Spinal cord (tissue), 10 donors: ENCODE results near the gene VPS37B. TPM values are rescaled to one million over a fixed set of nuclear protein-coding genes. Genes with fewer than 3 reads are reported as not detected.
"Not testable (repeated sequence)": the region's sequence is repeated elsewhere in the genome, so short reads cannot be mapped to it uniquely, and the experiment has no call there.

Source experiments
- DNase-seq, 6 donors: peaks; one replicate each; pipeline versions ENCODE4 v3.0.0 to v3.0.0-alpha.2; 2013 to 2015; ENCODE audit warnings: low spot score in 6 of 6, low read depth in 4 of 6
- H3K27ac ChIP-seq: one replicate; pipeline ENCODE4 v1.5.1; 2013; ENCODE audit warnings: low read depth, low read length, control low read depth
- H3K27me3 ChIP-seq: one replicate; pipeline ENCODE4 v1.6.1; 2013; ENCODE audit warnings: low read length; ENCODE audit not compliant: control insufficient read depth, insufficient read depth
- H3K36me3 ChIP-seq: one replicate; pipeline ENCODE4 v1.6.1; 2013; ENCODE audit warnings: low read length; ENCODE audit not compliant: control insufficient read depth, insufficient read depth
- H3K4me1 ChIP-seq: one replicate; pipeline ENCODE4 v1.6.1; 2013; ENCODE audit warnings: low read length; ENCODE audit not compliant: control insufficient read depth, insufficient read depth
- H3K4me3 ChIP-seq: one replicate; pipeline ENCODE4 v1.5.1; 2013; ENCODE audit warnings: low read depth, low read length, control low read depth
- H3K9me3 ChIP-seq: one replicate; pipeline ENCODE4 v1.6.1; 2013; ENCODE audit warnings: low read length; ENCODE audit not compliant: control insufficient read depth, insufficient read depth
- WGBS: methylation state at CpG from one replicate; pipeline ENCODE4 v1.1.5; 2013; ENCODE audit warnings: missing lambda C conversion rate; ENCODE audit not compliant: insufficient coverage; 5-methylcytosine and 5-hydroxymethylcytosine counted together
- polyA plus RNA-seq, 2 donors: library from polyadenylated mRNA; unstranded; fragments of 120-200 nt; gene quantifications; one replicate each; pipeline ENCODE4 v1.2.1, GENCODE V29; 2013; ENCODE audit not compliant: insufficient read length in 2 of 2
- total RNA-seq, 2 donors: library from RNA; depleted of rRNA in 1 of 2; stranded (reverse); fragments of 120-200 nt in 1 of 2; fragments of >200 nt in 1 of 2; gene quantifications; one replicate each; pipeline versions ENCODE4 v1.2.3 to v1.2.4, GENCODE V29; 2013 to 2014
- donor health status: healthy.

Gene VPS37B
- total and polyA plus RNA-seq, 4 donors = 13.7 to 43.2 (median 32.0) TPM

- 24% methylated on average over 12 of the region's 15 CpGs for WGBS
- Histone ChIP-seq H3K27ac (peak overlapping the region; percentile 94), H3K9me3 (no peaks in the 10 kb centered on the region), H3K4me3 (peak overlapping the region; percentile 97), H3K36me3 (no peaks in the 10 kb centered on the region), H3K4me1 (peaks cover 49% of the 10 kb centered on the region), H3K27me3 (no peaks in the 10 kb centered on the region)
- DNase-seq = peak in 2 of 6 donors; percentile 73 to 81
Observed at GRCh38 chr12:122894193-122895121, 1.5 kb downstream of the VPS37B start.

- WGBS = no CpG with 5 or more reads among the region's 7 CpGs
- Histone ChIP-seq H3K27ac (peak overlapping the region; percentile 94), H3K4me3 (peak overlapping the region; percentile 97)
Observed at GRCh38 chr12:122893208-122894153, 2.4 kb downstream of the VPS37B start.

GRCh38 chr12:122892724-122893123 is 3.2 kb downstream of the VPS37B start:
- Histone ChIP-seq H3K27ac (peak overlapping the region; percentile 83), H3K4me1 (peaks cover 59% of the 10 kb centered on the region)
- DNase-seq, H3K36me3 ChIP-seq, H3K9me3 ChIP-seq, H3K27me3 ChIP-seq, H3K4me3 ChIP-seq: not testable (repeated sequence)
- WGBS = 87% methylated on average over 5 of the region's 9 CpGs

More at GRCh38 chr12:122893208-122894153, 2.4 kb downstream of the VPS37B start:
- Histone ChIP-seq H3K9me3 (no peaks in the 10 kb centered on the region), H3K27me3 (no peaks in the 10 kb centered on the region), H3K4me1 (peaks cover 57% of the 10 kb centered on the region), H3K36me3 (no peaks in the 10 kb centered on the region)
- DNase-seq = no peak

GRCh38 chr12:122891661-122892525 is 4.0 kb downstream of the VPS37B start:
- no peak overlapping the region for H3K4me3 ChIP-seq
- H3K9me3 ChIP-seq = no peaks in the 10 kb centered on the region
- peak overlapping the region; percentile 83 for H3K27ac ChIP-seq
- 14% methylated on average over 6 of the region's 10 CpGs for WGBS
- DNase-seq = peak in 2 of 6 donors; percentile 63 to 76
- H3K4me1 ChIP-seq = peaks cover 57% of the 10 kb centered on the region
- no peaks in the 10 kb centered on the region for H3K36me3 ChIP-seq
- no peaks in the 10 kb centered on the region for H3K27me3 ChIP-seq

GRCh38 chr12:122889761-122890520 is 6.0 kb downstream of the VPS37B start:
- no peaks in the 10 kb centered on the region for H3K9me3 ChIP-seq
- DNase-seq = no peak
- H3K27me3 ChIP-seq = no peaks in the 10 kb centered on the region
- H3K4me3 ChIP-seq = no peak overlapping the region
- H3K36me3 ChIP-seq = no peaks in the 10 kb centered on the region
- peak overlapping the region; percentile 83 for H3K27ac ChIP-seq
- H3K4me1 ChIP-seq = peaks cover 48% of the 10 kb centered on the region
- 67% methylated on average over 7 of the region's 13 CpGs for WGBS

GRCh38 chr12:122888232-122888752 is 7.6 kb downstream of the VPS37B start:
- peak in 1 of 6 donors; percentile 71 for DNase-seq
- Histone ChIP-seq H3K27ac (peak overlapping the region; percentile 75), H3K27me3 (no peaks in the 10 kb centered on the region), H3K9me3 (no peaks in the 10 kb centered on the region), H3K4me3 (no peak overlapping the region), H3K36me3 (no peaks in the 10 kb centered on the region), H3K4me1 (peaks cover 38% of the 10 kb centered on the region)
- 41% methylated on average over 12 of the region's 12 CpGs for WGBS

GRCh38 chr12:122887819-122888212 is 8.1 kb downstream of the VPS37B start:
- Histone ChIP-seq H3K27ac (peak overlapping the region; percentile 75), H3K27me3 (no peaks in the 10 kb centered on the region), H3K4me1 (peaks cover 34% of the 10 kb centered on the region), H3K4me3 (no peak overlapping the region), H3K9me3 (no peaks in the 10 kb centered on the region), H3K36me3 (no peaks in the 10 kb centered on the region)
- 78% methylated on average over 3 of the region's 5 CpGs for WGBS
- DNase-seq = no peak
